Gastrocnemius medialis (tissue), 4 donors: Measurements from ENCODE around the gene PLA2G2D.

Experiments
- POLR2A ChIP-seq, 2 donors: fragments of 450-650 bp; IDR thresholded peaks; one replicate each; pipeline ENCODE4 v1.6.1; 2017; ENCODE audit warnings: antibody characterized with exemption in 2 of 2, mild to moderate bottlenecking in 2 of 2, moderate library complexity in 2 of 2
- TF ChIP-seq, protein P1 (sequence below), 5 experiments: fragments of 450-650 bp in 3 of 5; fragments of 200-600 bp in 2 of 5; sonication (generic) in 2 of 5; IDR thresholded peaks in 4 of 5; conservative IDR thresholded peaks in 1 of 5; 1 replicate in 4 of 5; 2 replicates in 1 of 5; pipeline ENCODE4 v1.5.1; 2016 to 2019; ENCODE audit warnings: antibody characterized with exemption in 5 of 5, mild to moderate bottlenecking in 3 of 5, moderate library complexity in 3 of 5

DNA sequence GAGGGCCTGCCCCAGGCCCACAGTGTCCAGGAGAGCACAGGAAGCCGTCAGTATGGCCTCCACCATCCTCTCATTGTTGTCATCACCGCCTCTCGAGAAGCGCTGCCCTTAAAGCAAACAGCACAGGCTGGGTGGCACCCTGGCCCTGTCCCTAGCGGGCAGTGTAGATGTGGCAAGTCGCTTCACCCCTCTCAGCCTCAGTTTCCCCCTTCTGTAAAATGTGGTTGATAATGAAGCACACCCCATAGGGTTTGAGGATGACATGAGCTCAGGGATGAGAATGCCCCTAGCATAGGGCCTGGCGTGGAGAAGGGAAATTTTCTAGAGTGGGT lies 33.2 kb upstream of the PLA2G2D start:
- TF ChIP-seq, protein P1, sequence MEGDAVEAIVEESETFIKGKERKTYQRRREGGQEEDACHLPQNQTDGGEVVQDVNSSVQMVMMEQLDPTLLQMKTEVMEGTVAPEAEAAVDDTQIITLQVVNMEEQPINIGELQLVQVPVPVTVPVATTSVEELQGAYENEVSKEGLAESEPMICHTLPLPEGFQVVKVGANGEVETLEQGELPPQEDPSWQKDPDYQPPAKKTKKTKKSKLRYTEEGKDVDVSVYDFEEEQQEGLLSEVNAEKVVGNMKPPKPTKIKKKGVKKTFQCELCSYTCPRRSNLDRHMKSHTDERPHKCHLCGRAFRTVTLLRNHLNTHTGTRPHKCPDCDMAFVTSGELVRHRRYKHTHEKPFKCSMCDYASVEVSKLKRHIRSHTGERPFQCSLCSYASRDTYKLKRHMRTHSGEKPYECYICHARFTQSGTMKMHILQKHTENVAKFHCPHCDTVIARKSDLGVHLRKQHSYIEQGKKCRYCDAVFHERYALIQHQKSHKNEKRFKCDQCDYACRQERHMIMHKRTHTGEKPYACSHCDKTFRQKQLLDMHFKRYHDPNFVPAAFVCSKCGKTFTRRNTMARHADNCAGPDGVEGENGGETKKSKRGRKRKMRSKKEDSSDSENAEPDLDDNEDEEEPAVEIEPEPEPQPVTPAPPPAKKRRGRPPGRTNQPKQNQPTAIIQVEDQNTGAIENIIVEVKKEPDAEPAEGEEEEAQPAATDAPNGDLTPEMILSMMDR (IDR thresholded peaks at IDR 0.05 in 4 of 5, conservative IDR thresholded peaks at IDR 0.05 in 1 of 5), result peak in 2 of 5 experiments; percentile 1 to 2
- no peak for TF ChIP-seq POLR2A (IDR thresholded peaks at IDR 0.05)
